GM19193 (cell line): ENCODE results near the gene KCNQ5.

Experiments used
- POLR2A ChIP-seq: IDR thresholded peaks from 4 replicates; pipeline ENCODE4 v1.6.1; 2011; ENCODE audit not compliant: insufficient read depth, insufficient read length; ENCODE audit errors: extremely low read depth

Gene KCNQ5

GRCh38 chr6:73200735-73201134, 578.9 kb downstream of the KCNQ5 start:
- TF ChIP-seq POLR2A = no peak

GRCh38 chr6:73203098-73203497, 581.2 kb downstream of the KCNQ5 start:
- TF ChIP-seq POLR2A = no peak

GRCh38 chr6:73204252-73204651, 582.4 kb downstream of the KCNQ5 start:
- no peak for TF ChIP-seq POLR2A

- no peak for TF ChIP-seq POLR2A
Observed at GRCh38 chr6:73207221-73207837, 585.5 kb downstream of the KCNQ5 start.

- no peak for TF ChIP-seq POLR2A
Observed at GRCh38 chr6:73209117-73209516, 587.3 kb downstream of the KCNQ5 start.

GRCh38 chr6:73216859-73217258, 595.0 kb downstream of the KCNQ5 start:
- no peak for TF ChIP-seq POLR2A

- TF ChIP-seq POLR2A = no peak
Observed at GRCh38 chr6:73225396-73225795, 603.5 kb downstream of the KCNQ5 start, which contains the start of gene KHDC1L. Gene KHDC1L, minus strand, starts transcription at chr6:73225496. Its CDS starts 88 bp downstream, at chr6:73225408.

GRCh38 chr6:73227606-73228255, 605.9 kb downstream of the KCNQ5 start:
- no peak for TF ChIP-seq POLR2A

GRCh38 chr6:73231986-73232391, 610.1 kb downstream of the KCNQ5 start:
- no peak for TF ChIP-seq POLR2A

- no peak for TF ChIP-seq POLR2A
Observed at GRCh38 chr6:73233048-73233447, 611.2 kb downstream of the KCNQ5 start.

GRCh38 chr6:73234733-73235132, 612.9 kb downstream of the KCNQ5 start:
- no peak for TF ChIP-seq POLR2A

- no peak for TF ChIP-seq POLR2A
Observed at GRCh38 chr6:73236144-73236750, 614.4 kb downstream of the KCNQ5 start.

- TF ChIP-seq POLR2A = no peak
Observed at GRCh38 chr6:73240730-73241129, 618.9 kb downstream of the KCNQ5 start.

- TF ChIP-seq POLR2A = no peak
Observed at GRCh38 chr6:73242001-73242400, 620.1 kb downstream of the KCNQ5 start.
